ENCODE data around the gene ST8SIA6.

GRCh38 chr10:17423632-17424186 is 30.7 kb downstream of the ST8SIA6 start:
- TF ChIP-seq, protein P1, sequence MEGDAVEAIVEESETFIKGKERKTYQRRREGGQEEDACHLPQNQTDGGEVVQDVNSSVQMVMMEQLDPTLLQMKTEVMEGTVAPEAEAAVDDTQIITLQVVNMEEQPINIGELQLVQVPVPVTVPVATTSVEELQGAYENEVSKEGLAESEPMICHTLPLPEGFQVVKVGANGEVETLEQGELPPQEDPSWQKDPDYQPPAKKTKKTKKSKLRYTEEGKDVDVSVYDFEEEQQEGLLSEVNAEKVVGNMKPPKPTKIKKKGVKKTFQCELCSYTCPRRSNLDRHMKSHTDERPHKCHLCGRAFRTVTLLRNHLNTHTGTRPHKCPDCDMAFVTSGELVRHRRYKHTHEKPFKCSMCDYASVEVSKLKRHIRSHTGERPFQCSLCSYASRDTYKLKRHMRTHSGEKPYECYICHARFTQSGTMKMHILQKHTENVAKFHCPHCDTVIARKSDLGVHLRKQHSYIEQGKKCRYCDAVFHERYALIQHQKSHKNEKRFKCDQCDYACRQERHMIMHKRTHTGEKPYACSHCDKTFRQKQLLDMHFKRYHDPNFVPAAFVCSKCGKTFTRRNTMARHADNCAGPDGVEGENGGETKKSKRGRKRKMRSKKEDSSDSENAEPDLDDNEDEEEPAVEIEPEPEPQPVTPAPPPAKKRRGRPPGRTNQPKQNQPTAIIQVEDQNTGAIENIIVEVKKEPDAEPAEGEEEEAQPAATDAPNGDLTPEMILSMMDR (IDR thresholded peaks at IDR 0.05): no peak
- TF ChIP-seq EZH2 (IDR thresholded peaks at IDR 0.05): no peak
